ENCODE measurements around the gene PPM1J.

- TF ChIP-seq POLR2A (IDR thresholded peaks at IDR 0.05; ENCODE audit: low read depth, low read length) (no peak), SPI1 (IDR thresholded peaks at IDR 0.05; ENCODE audit: low read depth, low read length) (no peak), POLR2AphosphoS5 (IDR thresholded peaks at IDR 0.05; ENCODE audit: low read depth, low read length) (no peak), PAX5 (IDR thresholded peaks at IDR 0.05; ENCODE audit: insufficient read depth, low read length, severe bottlenecking) (no peak), TAF1 (IDR thresholded peaks at IDR 0.05; ENCODE audit: low read depth, low read length) (no peak)
Observed at GRCh38 chr1:112743174-112744008, 28.3 kb upstream of the PPM1J start.
